Sigmoid colon (tissue), 7 donors: ENCODE results near the gene PRMT3. TPM values are rescaled to one million over a fixed set of nuclear protein-coding genes. Genes with fewer than 3 reads are reported as not detected.

ENCODE experiments used
- DNase-seq: peaks from one replicate; pipeline ENCODE4 v3.0.0-alpha.2; 2019
- H3K27ac ChIP-seq, 4 donors: fragments of 200-600 bp; sonication (generic); one replicate each; pipeline ENCODE4 v1.5.1; 2016 to 2019; ENCODE audit warnings: mild to moderate bottlenecking in 1 of 4
- H3K27me3 ChIP-seq, 3 donors: fragments of 200-600 bp; sonication (generic); one replicate each; pipeline ENCODE4 v1.5.1; 2019; ENCODE audit warnings: mild to moderate bottlenecking in 1 of 3
- H3K36me3 ChIP-seq, 4 donors: fragments of 200-600 bp; sonication (generic); one replicate each; pipeline ENCODE4 v1.5.1; 2016 to 2019
- H3K4me1 ChIP-seq, 4 donors: fragments of 200-600 bp; sonication (generic); one replicate each; pipeline ENCODE4 v1.5.1; 2017 to 2019
- H3K4me3 ChIP-seq, 4 donors: fragments of 200-600 bp; sonication (generic); one replicate each; pipeline ENCODE4 v1.5.1; 2017 to 2019; ENCODE audit warnings: mild to moderate bottlenecking in 2 of 4, moderate library complexity in 1 of 4
- H3K9me3 ChIP-seq, 4 donors: fragments of 200-600 bp in 3 of 4; sonication (generic) in 3 of 4; one replicate each; pipeline versions ENCODE4 v1.5.1 to v1.6.1; 2013 to 2019
- EP300 ChIP-seq, 4 donors: sonication (generic); formaldehyde crosslinking; IDR thresholded peaks; one replicate each; pipeline ENCODE4 v1.6.1; 2017; ENCODE audit warnings: antibody characterized with exemption in 4 of 4
- POLR2A ChIP-seq, 2 donors: fragments of 450-650 bp; IDR thresholded peaks; one replicate each; pipeline ENCODE4 v1.6.1; 2016; ENCODE audit warnings: antibody characterized with exemption in 2 of 2, mild to moderate bottlenecking in 2 of 2, moderate library complexity in 2 of 2
- POLR2AphosphoS5 ChIP-seq, 4 donors: sonication (generic); formaldehyde crosslinking; IDR thresholded peaks; one replicate each; pipeline ENCODE4 v1.6.1; 2017; ENCODE audit warnings: antibody characterized with exemption in 4 of 4
- WGBS, 2 donors: extraction: QIAGEN DNeasy Blood & Tissue Kit; methylation state at CpG; one replicate each; pipeline ENCODE4 v1.1.7; 2013; 5-methylcytosine and 5-hydroxymethylcytosine counted together
- intact Hi-C: fragments of 100-400 bp; cut with DNase I; formaldehyde crosslinking; loops from one replicate; pipeline ENCODE4 v1.15.1; 2023
- polyA plus RNA-seq, 3 donors: library from polyadenylated mRNA; stranded (reverse); fragments of 200-250 nt; gene quantifications; one replicate each; pipeline ENCODE4 v1.2.3, GENCODE V29; 2013
- total RNA-seq, 4 donors: library from RNA; depleted of rRNA; stranded (reverse); fragments of >200 nt; gene quantifications; one replicate each; pipeline ENCODE4 v1.1.0, GENCODE V29; 2016
- TF ChIP-seq, protein P1 (sequence below), 4 experiments: fragments of 450-650 bp in 3 of 4; fragments of 200-600 bp in 1 of 4; IDR thresholded peaks; one replicate each; pipeline ENCODE4 v1.5.1; 2016 to 2019; ENCODE audit warnings: antibody characterized with exemption in 4 of 4, mild to moderate bottlenecking in 3 of 4, moderate library complexity in 2 of 4
- donor health status: healthy with polysubstance abuse.
- donor health status: Bipolar disorder and iron deficiency.
- donor health status: healthy.

PRMT3 gene
- total and polyA plus RNA-seq, 7 donors, result 4.9 to 18.4 (median 15.3) TPM

DNA sequence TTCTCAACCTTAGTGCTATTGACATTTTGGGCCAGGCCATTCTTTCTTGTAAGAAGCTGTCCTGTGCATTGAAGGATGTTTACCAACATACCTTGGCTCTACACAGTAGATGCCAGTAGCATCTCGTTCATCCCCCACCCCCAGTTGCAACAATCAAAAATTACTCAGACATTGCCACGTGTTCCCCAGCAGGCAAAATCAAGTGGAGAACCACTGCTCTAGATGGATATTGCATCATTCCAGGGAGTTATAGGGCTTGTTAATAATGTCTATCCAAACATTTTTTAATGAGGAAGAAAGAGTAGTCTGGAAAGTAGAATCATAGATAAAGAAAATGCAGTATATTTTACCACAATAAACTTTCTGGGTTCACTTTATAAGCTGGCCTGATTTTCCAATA, 64.1 kb downstream of the PRMT3 start:
- Histone ChIP-seq H3K9me3 (no peaks in the 10 kb centered on the region), H3K4me1 (no peaks in the 10 kb centered on the region), H3K36me3 (peaks cover 0 to 8% (median 0%) of the 10 kb centered on the region in 4 donors), H3K27me3 (no peaks in the 10 kb centered on the region), H3K4me3 (no peak overlapping the region), H3K27ac (no peak overlapping the region)
- WGBS, 2 donors, result 76 to 92% methylated on average over 2 of the region's 2 CpGs
- no peak for DNase-seq
- intact Hi-C loops, result no loop called here
- TF ChIP-seq EP300 (IDR thresholded peaks at IDR 0.05) (no peak), POLR2AphosphoS5 (IDR thresholded peaks at IDR 0.05) (no peak), POLR2A (IDR thresholded peaks at IDR 0.05) (no peak)
- TF ChIP-seq, protein P1, sequence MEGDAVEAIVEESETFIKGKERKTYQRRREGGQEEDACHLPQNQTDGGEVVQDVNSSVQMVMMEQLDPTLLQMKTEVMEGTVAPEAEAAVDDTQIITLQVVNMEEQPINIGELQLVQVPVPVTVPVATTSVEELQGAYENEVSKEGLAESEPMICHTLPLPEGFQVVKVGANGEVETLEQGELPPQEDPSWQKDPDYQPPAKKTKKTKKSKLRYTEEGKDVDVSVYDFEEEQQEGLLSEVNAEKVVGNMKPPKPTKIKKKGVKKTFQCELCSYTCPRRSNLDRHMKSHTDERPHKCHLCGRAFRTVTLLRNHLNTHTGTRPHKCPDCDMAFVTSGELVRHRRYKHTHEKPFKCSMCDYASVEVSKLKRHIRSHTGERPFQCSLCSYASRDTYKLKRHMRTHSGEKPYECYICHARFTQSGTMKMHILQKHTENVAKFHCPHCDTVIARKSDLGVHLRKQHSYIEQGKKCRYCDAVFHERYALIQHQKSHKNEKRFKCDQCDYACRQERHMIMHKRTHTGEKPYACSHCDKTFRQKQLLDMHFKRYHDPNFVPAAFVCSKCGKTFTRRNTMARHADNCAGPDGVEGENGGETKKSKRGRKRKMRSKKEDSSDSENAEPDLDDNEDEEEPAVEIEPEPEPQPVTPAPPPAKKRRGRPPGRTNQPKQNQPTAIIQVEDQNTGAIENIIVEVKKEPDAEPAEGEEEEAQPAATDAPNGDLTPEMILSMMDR (IDR thresholded peaks at IDR 0.05), result no peak

DNA sequence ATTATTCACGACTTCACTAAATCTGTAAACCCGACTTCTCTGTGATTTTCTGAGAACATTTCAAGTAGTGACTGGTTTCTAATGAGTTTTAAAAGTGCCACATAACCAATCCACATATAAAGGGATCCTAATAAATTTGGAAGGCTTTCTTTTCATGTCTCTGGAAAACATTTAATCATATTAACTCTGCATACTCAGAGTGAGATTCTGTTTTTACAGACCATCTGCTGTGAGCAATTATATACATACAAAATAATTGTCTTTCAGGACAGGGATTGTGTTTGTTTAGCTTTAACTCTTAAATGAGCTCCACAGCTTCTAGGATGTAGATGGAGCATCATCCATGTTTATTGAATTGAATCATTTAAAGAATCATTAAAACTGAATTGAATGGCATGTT, 65.1 kb downstream of the PRMT3 start:
- TF ChIP-seq, protein P1 (IDR thresholded peaks at IDR 0.05), result no peak
- no peak for TF ChIP-seq POLR2AphosphoS5 (IDR thresholded peaks at IDR 0.05)
- TF ChIP-seq POLR2A (IDR thresholded peaks at IDR 0.05), result no peak
- TF ChIP-seq EP300 (IDR thresholded peaks at IDR 0.05), result no peak
- Histone ChIP-seq H3K4me1 (no peaks in the 10 kb centered on the region), H3K27ac (no peak overlapping the region), H3K4me3 (no peak overlapping the region), H3K27me3 (no peaks in the 10 kb centered on the region), H3K9me3 (no peaks in the 10 kb centered on the region), H3K36me3 (peaks cover 0 to 8% (median 0%) of the 10 kb centered on the region in 4 donors)
- intact Hi-C loops, result no loop called here
- no peak for DNase-seq
- WGBS, 2 donors, result 92 to 93% methylated on average over 2 of the region's 2 CpGs

DNA sequence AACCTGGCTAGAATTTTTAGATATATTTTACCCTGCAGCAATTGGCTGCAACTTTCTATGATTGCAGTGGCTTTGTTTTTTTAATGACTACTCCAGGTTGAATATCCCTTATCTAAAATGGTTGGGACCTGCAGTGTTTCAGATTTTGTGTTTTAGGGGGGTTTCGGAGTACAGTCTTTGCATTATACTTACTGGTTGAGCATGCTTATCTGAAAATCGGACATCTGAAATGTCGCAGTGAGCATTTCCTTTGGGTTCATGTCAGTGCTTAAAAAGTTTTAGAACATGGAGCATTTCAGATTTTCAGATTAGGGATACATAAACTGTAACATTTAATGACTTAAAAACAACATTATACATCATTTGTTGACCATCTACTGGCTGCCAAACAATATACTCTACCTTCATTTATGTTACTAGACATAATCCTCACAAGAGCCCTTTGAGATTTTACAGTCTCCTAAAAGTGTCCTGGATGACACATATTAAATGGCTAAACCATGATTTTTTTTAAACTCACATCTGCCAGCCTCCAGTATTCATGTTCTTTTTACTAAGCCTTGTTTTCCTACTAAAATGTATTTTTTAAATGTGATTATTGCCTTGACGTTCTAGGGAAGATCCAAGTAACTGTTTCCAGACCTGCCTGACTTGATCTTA, 66.3 kb downstream of the PRMT3 start:
- DNase-seq, result no peak
- H3K36me3 ChIP-seq, result peaks cover 0 to 8% (median 0%) of the 10 kb centered on the region in 4 donors
- H3K9me3 ChIP-seq, result no peaks in the 10 kb centered on the region
- no peaks in the 10 kb centered on the region for H3K4me1 ChIP-seq
- no peak overlapping the region for H3K4me3 ChIP-seq
- TF ChIP-seq, protein P1 (IDR thresholded peaks at IDR 0.05), result no peak
- no peak for TF ChIP-seq POLR2A (IDR thresholded peaks at IDR 0.05)
- no peak for TF ChIP-seq POLR2AphosphoS5 (IDR thresholded peaks at IDR 0.05)
- no peak for TF ChIP-seq EP300 (IDR thresholded peaks at IDR 0.05)
- WGBS, 2 donors, result 93 to 95% methylated on average over 4 of the region's 4 CpGs
- H3K27me3 ChIP-seq, result no peaks in the 10 kb centered on the region
- intact Hi-C loops, result no loop called here
- no peak overlapping the region for H3K27ac ChIP-seq

DNA sequence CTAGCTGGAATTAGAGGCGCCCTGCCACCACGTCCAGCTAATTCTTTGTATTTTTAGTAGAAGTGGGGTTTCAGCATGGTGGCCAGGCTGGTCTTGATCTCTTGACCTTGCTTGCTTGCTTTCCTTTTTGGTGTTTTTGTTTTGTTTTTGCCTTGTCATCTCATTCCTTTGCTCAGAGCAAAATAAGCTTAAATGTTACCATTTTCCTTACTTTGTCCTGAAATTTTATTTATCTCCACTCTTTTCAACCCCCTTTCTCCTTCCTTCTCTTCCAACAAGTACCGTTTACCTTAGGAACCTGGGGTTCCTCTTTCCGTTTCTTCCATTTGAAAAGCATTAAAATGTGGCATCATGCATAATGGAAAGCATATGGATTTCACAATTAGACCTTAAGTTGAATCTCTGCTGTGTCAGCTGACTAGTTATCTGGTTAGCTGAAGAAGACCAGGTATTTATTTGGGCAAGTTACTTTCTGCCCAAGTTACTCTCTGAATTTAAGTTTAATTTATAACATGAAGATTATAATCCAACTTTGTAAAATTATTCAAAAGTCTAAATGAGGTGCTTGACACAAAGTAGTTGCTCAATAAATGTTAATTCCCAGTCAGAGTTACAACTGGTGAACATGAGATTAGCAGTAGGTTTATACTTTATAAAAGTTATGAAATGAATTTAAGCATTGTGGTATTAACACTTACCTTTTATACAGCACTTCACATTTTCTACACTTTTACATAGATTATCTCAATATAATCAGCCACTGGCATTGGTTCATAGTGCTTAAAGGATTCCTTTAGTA, 69.7 kb downstream of the PRMT3 start:
- intact Hi-C loops, result no loop called here
- 95 to 97% methylated on average over 4 of the region's 4 CpGs for WGBS, 2 donors
- no peak for TF ChIP-seq POLR2A (IDR thresholded peaks at IDR 0.05)
- no peak for TF ChIP-seq EP300 (IDR thresholded peaks at IDR 0.05)
- TF ChIP-seq, protein P1 (IDR thresholded peaks at IDR 0.05), result no peak
- no peak for TF ChIP-seq POLR2AphosphoS5 (IDR thresholded peaks at IDR 0.05)

More for the DNA sequence above, 69.7 kb downstream of the PRMT3 start:
- Histone ChIP-seq H3K36me3 (peaks cover 0 to 12% (median 0%) of the 10 kb centered on the region in 4 donors), H3K4me1 (no peaks in the 10 kb centered on the region), H3K9me3 (no peaks in the 10 kb centered on the region), H3K27me3 (no peaks in the 10 kb centered on the region), H3K27ac (no peak overlapping the region), H3K4me3 (no peak overlapping the region)
- DNase-seq, result no peak
